ENCODE measurements around the gene ZEB1.

The ZEB1 gene

DNA sequence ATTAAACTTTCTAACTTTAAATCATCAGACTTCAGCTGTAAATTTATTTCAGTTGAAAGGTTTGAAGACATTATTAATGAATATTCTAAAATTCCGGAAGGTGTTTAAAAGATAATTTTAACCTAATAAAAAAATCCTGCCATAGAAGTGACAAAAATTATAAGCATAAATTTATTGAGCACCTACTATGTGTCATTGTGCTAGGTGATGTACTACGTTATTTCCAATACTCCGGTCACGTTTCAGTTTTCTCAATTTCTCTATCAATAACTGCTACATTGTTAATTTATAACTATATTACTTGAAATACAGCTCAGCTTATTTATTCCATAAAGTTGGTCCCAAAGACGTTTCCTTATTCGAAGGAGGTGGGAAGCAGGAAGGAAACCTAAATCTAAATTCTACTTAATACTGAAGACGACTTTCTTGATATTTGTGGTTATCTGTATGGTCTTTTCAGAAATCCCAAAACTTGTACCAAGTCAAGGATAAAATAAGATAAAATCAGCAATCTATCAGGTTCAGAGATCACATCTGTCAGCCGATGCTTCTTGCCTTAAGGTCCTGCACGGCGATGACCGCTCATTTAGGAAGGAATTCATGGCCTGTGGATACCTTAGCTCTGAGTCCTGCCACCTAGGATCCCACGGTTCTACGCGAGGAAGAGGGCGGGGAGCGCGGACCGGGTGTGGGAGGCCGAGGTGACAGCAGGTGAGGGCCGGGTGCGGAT lies 1.2 kb upstream of the ZEB1 start:
- TF ChIP-seq, protein P1, sequence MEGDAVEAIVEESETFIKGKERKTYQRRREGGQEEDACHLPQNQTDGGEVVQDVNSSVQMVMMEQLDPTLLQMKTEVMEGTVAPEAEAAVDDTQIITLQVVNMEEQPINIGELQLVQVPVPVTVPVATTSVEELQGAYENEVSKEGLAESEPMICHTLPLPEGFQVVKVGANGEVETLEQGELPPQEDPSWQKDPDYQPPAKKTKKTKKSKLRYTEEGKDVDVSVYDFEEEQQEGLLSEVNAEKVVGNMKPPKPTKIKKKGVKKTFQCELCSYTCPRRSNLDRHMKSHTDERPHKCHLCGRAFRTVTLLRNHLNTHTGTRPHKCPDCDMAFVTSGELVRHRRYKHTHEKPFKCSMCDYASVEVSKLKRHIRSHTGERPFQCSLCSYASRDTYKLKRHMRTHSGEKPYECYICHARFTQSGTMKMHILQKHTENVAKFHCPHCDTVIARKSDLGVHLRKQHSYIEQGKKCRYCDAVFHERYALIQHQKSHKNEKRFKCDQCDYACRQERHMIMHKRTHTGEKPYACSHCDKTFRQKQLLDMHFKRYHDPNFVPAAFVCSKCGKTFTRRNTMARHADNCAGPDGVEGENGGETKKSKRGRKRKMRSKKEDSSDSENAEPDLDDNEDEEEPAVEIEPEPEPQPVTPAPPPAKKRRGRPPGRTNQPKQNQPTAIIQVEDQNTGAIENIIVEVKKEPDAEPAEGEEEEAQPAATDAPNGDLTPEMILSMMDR (IDR thresholded peaks at IDR 0.05; ENCODE audit: borderline replicate concordance, insufficient read depth, low read depth, low read length): no peak

DNA sequence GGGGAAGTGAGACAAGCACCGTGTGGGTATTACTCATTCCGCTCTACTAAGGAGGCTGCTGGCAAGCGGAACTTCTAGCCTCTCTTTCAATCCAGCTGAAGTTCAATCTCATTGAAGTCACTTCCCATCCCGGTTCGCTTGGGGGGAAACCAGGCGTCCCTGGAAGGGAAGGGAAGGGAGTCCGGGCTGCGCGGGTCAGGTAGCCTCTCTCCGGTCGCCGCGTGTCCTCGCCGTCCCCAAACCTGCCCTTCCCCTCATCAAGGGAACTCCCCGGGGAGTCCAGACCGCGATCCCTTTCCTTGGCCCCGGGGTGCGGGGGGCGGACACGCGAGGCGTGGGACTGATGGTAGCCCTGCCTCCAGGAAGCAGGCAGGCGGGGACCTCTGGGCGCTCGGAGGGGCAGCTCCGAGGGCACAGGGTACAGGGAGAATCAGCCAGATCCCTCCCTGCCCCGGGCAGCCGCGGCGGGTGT lies 598 bp upstream of the ZEB1 start:
- H3K4me3 ChIP-seq (ENCODE audit: low read depth, low read length): peak overlapping the region; percentile 99
- TF ChIP-seq, protein P1 (IDR thresholded peaks at IDR 0.05; ENCODE audit: borderline replicate concordance, insufficient read depth, low read depth, low read length): no peak

More for the DNA sequence above, 1.2 kb upstream of the ZEB1 start:
- peak overlapping the region; percentile 99 for H3K4me3 ChIP-seq (ENCODE audit: low read depth, low read length)

DNA sequence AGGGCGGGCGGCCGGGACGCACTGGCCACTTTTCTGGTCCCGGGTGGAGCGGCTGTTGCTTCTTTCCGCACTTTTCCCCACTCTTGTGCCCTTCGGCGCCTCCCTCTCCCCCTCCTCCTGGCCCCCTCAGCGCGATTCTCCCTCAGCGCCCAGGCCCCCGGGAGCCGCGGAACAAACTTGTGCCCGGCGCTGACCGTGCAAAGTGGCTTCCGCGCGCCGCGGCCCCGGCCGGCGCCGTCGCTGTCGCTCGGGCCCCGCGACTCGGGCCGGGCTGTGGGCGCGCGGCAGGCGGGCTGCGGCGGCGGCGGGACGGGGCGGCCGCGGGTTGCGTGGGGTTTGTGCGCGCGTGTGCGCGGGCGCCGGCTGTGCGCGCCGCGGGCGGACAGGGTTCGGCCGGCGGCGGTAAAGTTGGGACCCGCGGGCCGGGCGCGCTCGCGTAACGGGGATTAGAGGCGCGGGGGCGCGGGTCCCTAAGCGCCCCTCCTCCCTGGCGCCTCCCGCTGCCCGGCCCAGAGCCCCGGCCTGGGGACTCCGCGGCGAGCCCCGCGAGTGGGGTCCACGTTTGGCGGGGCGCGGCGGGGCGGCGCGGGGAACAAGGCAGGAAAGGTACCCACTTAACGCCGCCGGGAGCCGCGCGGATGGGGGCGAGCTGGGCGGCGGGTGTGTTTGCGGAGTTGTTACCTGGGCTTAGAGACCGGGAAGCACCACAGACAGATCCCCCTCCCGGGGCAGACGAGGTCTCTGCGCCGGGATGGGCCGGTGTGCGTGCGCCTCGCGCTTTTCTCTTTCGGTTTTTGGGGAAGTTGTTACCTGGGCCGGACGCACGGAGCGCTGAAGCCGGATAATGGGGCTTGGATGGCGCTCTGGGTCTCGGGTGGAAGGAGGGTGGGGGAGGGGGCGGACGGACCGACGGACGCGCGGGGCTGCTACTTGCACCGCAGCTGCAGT lies 860 bp downstream of the ZEB1 start:
- TF ChIP-seq, protein P1 (IDR thresholded peaks at IDR 0.05; ENCODE audit: borderline replicate concordance, insufficient read depth, low read depth, low read length): peak; percentile 18; the same call in 1 of the 2 replicates

GRCh38 chr10:31320550-31321211 lies 1.7 kb downstream of the ZEB1 start:
- TF ChIP-seq, protein P1 (IDR thresholded peaks at IDR 0.05; ENCODE audit: borderline replicate concordance, insufficient read depth, low read depth, low read length): 0 out of 2 replicates have a peak, but pooled peaks have one; percentile 10
- peak overlapping the region; percentile 99 for H3K4me3 ChIP-seq (ENCODE audit: low read depth, low read length)

More for the DNA sequence above, 860 bp downstream of the ZEB1 start:
- peak overlapping the region; percentile 99 for H3K4me3 ChIP-seq (ENCODE audit: low read depth, low read length)

- H3K4me3 ChIP-seq (ENCODE audit: low read depth, low read length): peak overlapping the region; percentile 99
- TF ChIP-seq, protein P1 (IDR thresholded peaks at IDR 0.05; ENCODE audit: borderline replicate concordance, insufficient read depth, low read depth, low read length): no peak
These were observed 2.5 kb downstream of the ZEB1 start for GRCh38 chr10:31321396-31321941.

GRCh38 chr10:31322647-31323046 lies 3.6 kb downstream of the ZEB1 start:
- H3K4me3 ChIP-seq (ENCODE audit: low read depth, low read length): no peak overlapping the region
- TF ChIP-seq, protein P1 (IDR thresholded peaks at IDR 0.05; ENCODE audit: borderline replicate concordance, insufficient read depth, low read depth, low read length): peak; percentile 55; the same call in 1 of the 2 replicates

All from GM12875 (cell line).